HEK293 (cell line): ENCODE results near the gene ZDHHC6.

ENCODE experiments used
- CTCF ChIP-seq: fragments of 450-650 bp; formaldehyde crosslinking; IDR thresholded peaks from 2 replicates; pipeline ENCODE4 v1.5.1; 2016; ENCODE audit warnings: missing biosample characterization, missing genetic modification characterization
- SALL2 ChIP-seq: fragments of 450-650 bp; formaldehyde crosslinking; IDR thresholded peaks from 2 replicates; pipeline ENCODE4 v1.5.0; 2017; ENCODE audit warnings: missing biosample characterization, mild to moderate bottlenecking, missing genetic modification characterization, borderline replicate concordance
- YY2 ChIP-seq: fragments of 450-650 bp; formaldehyde crosslinking; IDR thresholded peaks from 2 replicates; pipeline ENCODE4 v1.5.1; 2016; ENCODE audit warnings: missing biosample characterization, missing genetic modification characterization
- ZNF274 ChIP-seq, 2 experiments: fragments of 200-500 bp in 1 of 2; fragments of 450-650 bp in 1 of 2; sonication (Bioruptor generic) in 1 of 2; formaldehyde crosslinking in 1 of 2; IDR thresholded peaks; 2 replicates each; pipeline versions ENCODE4 v1.5.1 to v1.6.1; 2014 to 2016; ENCODE audit warnings: borderline replicate concordance in 1 of 2, inconsistent platforms in 1 of 2, low read length in 1 of 2, missing biosample characterization in 1 of 2, missing genetic modification characterization in 1 of 2
- ZNF302 ChIP-seq: fragments of 450-650 bp; formaldehyde crosslinking; IDR thresholded peaks from 2 replicates; pipeline ENCODE4 v1.5.1; 2016; ENCODE audit warnings: missing biosample characterization, missing genetic modification characterization, low read depth
- ZNF366 ChIP-seq: fragments of 450-650 bp; formaldehyde crosslinking; conservative IDR thresholded peaks from 2 replicates; pipeline ENCODE4 v1.5.1; 2016; ENCODE audit warnings: missing biosample characterization, missing genetic modification characterization
- ZNF701 ChIP-seq: fragments of 450-650 bp; formaldehyde crosslinking; IDR thresholded peaks from 2 replicates; pipeline ENCODE4 v1.5.1; 2016; ENCODE audit warnings: missing biosample characterization, missing genetic modification characterization

GRCh38 chr10:112383325-112383724 is 63.4 kb downstream of the ZDHHC6 start:
- TF ChIP-seq ZNF366 (tag by site-specific recombination) (no peak), YY2 (tag by site-specific recombination) (no peak), SALL2 (tag by site-specific recombination) (no peak), ZNF302 (tag by site-specific recombination) (no peak), CTCF (tag by site-specific recombination) (no peak), ZNF274 (IDR thresholded peaks at IDR 0.05; ENCODE audit: low read length) (no peak), ZNF274 (tag by site-specific recombination; IDR thresholded peaks at IDR 0.05; ENCODE audit: borderline replicate concordance) (no peak), ZNF701 (tag by site-specific recombination) (no peak)
